Esophagus muscularis mucosa (tissue), 4 donors: ENCODE measurements around the gene UHMK1.

Experiments
- CTCF ChIP-seq, 3 experiments: fragments of 200-600 bp in 2 of 3; fragments of 450-650 bp in 1 of 3; sonication (generic) in 2 of 3; IDR thresholded peaks; one replicate each; pipeline ENCODE4 v1.5.1; 2017 to 2019; ENCODE audit warnings: antibody characterized with exemption in 3 of 3, mild to moderate bottlenecking in 2 of 3, moderate library complexity in 1 of 3
- EP300 ChIP-seq: sonication (generic); formaldehyde crosslinking; IDR thresholded peaks from one replicate; pipeline ENCODE4 v1.6.1; 2017; ENCODE audit warnings: antibody characterized with exemption
- POLR2A ChIP-seq: fragments of 450-650 bp; IDR thresholded peaks from one replicate; pipeline ENCODE4 v1.6.1; 2017; ENCODE audit warnings: antibody characterized with exemption, moderate library complexity, mild to moderate bottlenecking, low read depth
- POLR2AphosphoS5 ChIP-seq, 2 donors: sonication (generic); formaldehyde crosslinking; IDR thresholded peaks; one replicate each; pipeline ENCODE4 v1.6.1; 2017; ENCODE audit warnings: antibody characterized with exemption in 2 of 2

- TF ChIP-seq CTCF (IDR thresholded peaks at IDR 0.05) (no peak), POLR2A (no peak), EP300 (no peak), POLR2AphosphoS5 (IDR thresholded peaks at IDR 0.05) (no peak)
These were observed 10.4 kb upstream of the UHMK1 start for GRCh38 chr1:162487241-162487640.
